Fibroblast of skin of back (primary cell): ENCODE data around the gene HNRNPH3.
A peak's percentile ranks its signal among the peaks of the same experiment; 100 is the strongest.

Source experiments
- DNase-seq: peaks from one replicate; pipeline ENCODE4 v3.0.0-alpha.2; 2013

The HNRNPH3 gene

DNA sequence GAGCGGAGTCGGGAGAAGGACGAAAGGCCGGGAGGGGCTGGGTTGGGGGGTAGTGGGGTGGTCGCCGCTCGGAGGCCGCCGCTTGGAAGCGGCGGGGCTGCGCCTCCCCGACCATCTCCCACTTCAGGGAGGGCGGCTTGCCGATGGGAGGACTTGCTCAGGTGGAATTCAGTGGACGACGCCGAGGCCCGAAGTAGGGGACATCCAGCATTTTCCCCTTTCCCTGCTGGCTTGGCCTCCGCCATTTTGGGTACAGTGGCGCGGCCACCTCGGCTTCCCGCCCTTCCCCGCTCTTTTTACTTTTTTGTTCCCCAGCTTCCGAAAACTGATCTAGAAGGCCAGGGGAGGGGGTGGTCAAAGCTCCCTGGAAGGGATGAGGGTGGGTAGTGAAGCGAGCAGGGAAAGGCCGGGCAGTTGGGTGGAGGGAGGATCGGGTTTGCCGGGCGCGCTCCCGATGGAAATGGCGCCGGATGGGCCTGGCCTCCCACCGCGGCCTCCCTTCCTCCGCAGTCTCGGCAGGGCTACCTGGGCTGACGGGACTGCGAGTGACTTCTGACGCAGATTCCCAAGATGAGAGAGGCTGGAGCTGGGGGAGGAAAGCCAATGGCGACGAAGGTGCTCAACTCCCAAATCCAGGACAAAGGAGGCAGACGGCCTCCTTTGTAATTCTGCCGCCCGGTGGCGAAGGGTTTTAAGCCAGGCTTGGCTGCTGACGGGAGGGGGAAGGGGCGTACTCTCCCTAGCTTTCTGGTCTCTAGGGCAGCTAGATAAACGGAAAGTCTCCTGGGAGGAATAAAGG, 594 bp downstream of the HNRNPH3 start, which contains the start of gene PBLD:
TSS of gene PBLD (minus strand) at position 670 of the 799 bp plus-strand sequence. CDS start 26,084 bp downstream, outside the sequence.
- peak; percentile 86 for DNase-seq

GRCh38 chr10:68333058-68333395, 1.2 kb downstream of the HNRNPH3 start:
- no peak for DNase-seq

- no peak for DNase-seq
Measured at GRCh38 chr10:68333440-68334431, 1.9 kb downstream of the HNRNPH3 start.

DNA sequence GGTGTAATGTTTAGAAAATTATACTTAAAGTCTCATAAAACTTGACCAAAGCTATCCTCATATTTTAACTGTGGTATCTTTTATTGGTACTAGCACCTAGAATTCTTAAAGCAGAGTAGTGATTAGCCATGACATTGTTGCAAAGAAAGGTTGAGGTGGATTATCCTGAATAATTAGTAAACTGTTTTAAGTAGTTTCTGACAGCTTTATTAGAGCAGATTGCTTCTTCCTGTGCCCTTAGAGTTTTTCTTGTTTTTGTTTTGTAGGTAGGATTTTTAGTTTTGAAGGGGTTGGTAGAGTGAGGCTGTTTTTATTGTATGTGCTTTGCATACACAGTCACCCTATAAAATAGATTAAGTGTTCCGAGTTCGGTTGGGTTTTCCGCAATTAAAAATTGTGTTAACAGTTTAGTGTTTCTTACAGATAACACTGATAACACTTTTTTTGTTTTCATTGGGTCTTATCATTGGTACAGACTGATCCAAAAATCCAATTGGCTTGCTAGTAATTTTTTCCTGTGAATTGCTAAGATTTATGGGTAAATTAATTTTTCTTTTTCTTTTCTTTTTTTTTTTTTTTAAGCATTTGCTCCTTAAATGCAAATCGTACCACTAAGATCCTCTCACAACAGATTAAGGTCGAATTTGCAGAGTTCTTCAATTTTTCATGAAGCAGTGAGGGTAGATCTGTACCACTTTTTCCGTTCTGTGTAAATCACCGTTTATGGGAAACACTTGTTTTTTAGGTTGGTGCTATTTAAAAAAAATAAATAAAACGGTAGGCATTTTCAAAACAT, 3.0 kb downstream of the HNRNPH3 start:
- no peak for DNase-seq

GRCh38 chr10:68336754-68337351, 5.0 kb downstream of the HNRNPH3 start:
- no peak for DNase-seq

GRCh38 chr10:68340358-68341080, 8.7 kb downstream of the HNRNPH3 start:
- no peak for DNase-seq

- DNase-seq: no peak
Measured at GRCh38 chr10:68342909-68343516, 11.1 kb downstream of the HNRNPH3 start.

DNA sequence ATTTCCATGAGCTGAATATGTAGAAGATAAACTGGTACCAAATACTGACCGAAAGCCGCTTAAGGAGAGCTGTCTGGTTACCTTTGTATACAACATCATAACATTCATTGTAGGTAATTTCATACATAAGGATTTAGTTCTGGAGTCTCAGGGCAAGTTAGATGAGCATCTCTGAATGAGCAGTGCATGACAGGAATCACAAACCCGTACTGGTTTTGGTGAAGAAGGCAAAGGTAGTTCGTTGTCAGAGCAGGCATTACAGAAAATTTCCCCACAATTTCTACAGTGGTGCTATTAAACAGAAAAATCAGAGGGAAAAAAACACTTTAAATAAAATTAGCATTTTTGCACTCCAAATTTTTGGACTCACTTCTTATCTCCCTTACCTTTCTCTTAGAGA, 13.8 kb downstream of the HNRNPH3 start:
- DNase-seq: no peak

- DNase-seq: no peak
Measured at GRCh38 chr10:68346774-68347173, 14.9 kb downstream of the HNRNPH3 start.

GRCh38 chr10:68348265-68348741, 16.4 kb downstream of the HNRNPH3 start:
- peak; percentile 48 for DNase-seq

- DNase-seq: no peak
Measured at GRCh38 chr10:68353537-68353936, 21.7 kb downstream of the HNRNPH3 start.

DNA sequence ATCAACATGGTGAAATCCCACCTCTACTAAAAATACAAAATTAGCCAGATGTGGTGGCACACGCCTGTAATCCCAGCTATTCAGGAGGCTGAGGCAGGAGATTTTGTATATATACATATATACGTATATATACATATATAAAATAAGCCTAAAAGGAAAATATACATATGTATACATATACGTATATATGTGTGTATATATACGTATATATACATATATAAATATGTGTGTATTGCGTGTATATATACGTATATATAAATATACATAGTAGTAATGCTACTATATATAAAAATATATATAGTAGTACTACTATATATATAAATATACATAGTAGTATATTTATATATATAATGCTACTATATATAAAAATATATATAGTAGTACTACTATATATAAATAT, 27.3 kb downstream of the HNRNPH3 start:
- no peak for DNase-seq

DNA sequence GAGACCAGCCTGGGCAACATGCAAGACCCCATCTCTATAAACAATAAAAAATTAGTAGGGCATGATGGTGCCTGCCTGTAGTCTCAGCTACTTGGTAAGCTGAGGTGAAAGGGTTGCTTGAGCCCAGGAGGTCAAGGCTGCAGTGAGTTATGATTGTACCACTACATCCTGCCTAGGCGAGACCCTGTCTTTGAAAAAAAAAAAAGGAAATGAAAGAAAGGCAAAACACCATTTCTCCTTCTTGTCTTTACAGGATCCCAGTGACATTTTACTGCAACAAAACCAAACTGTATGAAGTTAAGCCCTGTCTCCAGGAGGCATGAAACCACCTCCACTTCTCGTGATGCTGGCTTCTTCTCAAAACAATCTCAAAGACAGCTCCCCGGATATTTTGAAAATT, 30.7 kb downstream of the HNRNPH3 start:
- DNase-seq: no peak

- no peak for DNase-seq
Measured at GRCh38 chr10:68364101-68364886, 32.4 kb downstream of the HNRNPH3 start.

DNA sequence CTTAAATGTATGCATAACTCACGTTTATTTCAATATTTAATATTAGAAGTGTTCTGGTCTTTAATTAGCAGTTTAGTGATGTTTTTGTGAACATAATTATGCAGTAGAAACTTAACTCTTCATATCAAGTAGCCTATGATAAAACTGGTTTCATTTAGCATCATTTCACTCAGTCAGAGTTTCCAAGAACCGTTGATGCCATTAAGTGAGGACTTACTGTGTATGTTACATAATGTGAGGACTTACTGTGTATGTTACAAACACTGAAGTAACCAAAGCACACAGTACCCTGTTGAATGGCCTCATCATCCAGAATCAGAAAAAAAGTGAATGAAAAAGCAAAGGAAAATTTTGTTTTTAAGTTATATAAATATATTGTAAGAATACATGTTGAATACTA, 33.7 kb downstream of the HNRNPH3 start:
- DNase-seq: no peak

DNA sequence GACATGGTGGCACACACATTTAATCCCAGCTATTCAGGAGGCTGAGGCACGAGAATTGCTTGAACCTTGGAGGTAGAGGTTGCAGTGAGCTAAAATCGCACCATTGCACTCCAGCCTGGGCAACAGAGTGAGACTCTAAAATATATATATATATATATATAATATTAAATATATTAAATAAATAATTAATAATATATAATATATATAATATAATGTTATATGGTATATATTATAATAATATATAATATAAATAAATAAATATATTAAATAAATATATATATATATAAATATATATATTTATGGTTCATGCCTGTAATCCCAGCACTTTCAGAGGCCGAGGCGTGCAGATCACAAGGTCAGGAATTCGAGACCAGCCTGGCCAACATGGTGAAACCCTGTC, 34.7 kb downstream of the HNRNPH3 start:
- DNase-seq: no peak

GRCh38 chr10:68367121-68367520, 35.3 kb downstream of the HNRNPH3 start:
- no peak for DNase-seq

DNA sequence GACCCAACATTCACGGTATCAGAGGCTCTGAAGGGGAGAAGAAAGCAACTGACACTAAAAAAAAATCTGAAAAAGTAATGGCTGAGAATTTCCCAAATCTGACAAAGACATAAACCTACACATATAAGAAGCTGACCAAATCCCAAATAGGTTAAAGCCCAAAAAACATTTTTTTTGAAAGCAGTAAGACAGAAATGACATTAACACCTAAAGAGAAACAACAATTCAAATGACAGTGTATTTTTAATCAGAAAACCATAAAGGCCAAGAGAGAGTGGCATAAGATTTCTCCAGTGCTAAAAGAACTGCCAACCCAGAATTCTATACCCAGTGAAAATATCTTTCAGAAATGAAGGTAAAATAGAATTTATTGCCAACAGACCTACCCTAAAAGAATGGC, 39.7 kb downstream of the HNRNPH3 start:
- no peak for DNase-seq

GRCh38 chr10:68385740-68386139, 53.9 kb downstream of the HNRNPH3 start:
- DNase-seq: no peak
